Testis (tissue), 5 donors: Measurements from ENCODE around the gene HMGB2. TPM values are rescaled to one million over a fixed set of nuclear protein-coding genes. Genes with fewer than 3 reads are reported as not detected.

Experiments
- DNase-seq: peaks from one replicate; pipeline ENCODE4 v3.0.0-alpha.2; 2019
- H3K27ac ChIP-seq, 2 donors: fragments of 200-600 bp; sonication (generic); one replicate each; pipeline ENCODE4 v1.5.1; 2019
- H3K27me3 ChIP-seq: fragments of 200-600 bp; sonication (generic); one replicate; pipeline ENCODE4 v1.5.1; 2019
- H3K36me3 ChIP-seq: fragments of 200-600 bp; sonication (generic); one replicate; pipeline ENCODE4 v1.5.1; 2017; ENCODE audit warnings: low read depth; ENCODE audit errors: missing control alignments
- H3K4me1 ChIP-seq: fragments of 200-600 bp; sonication (generic); one replicate; pipeline ENCODE4 v1.5.1; 2019
- H3K4me3 ChIP-seq, 2 donors: fragments of 200-600 bp; sonication (generic); one replicate each; pipeline ENCODE4 v1.5.1; 2017 to 2019
- H3K9me3 ChIP-seq: fragments of 200-600 bp; sonication (generic); one replicate; pipeline ENCODE4 v1.5.1; 2017
- POLR2A ChIP-seq: fragments of 450-650 bp; IDR thresholded peaks from one replicate; pipeline ENCODE4 v1.6.1; 2017; ENCODE audit warnings: antibody characterized with exemption, mild to moderate bottlenecking, moderate library complexity
- WGBS, 2 donors: methylation state at CpG; one replicate each; pipeline ENCODE4 v1.1.5; 2018; 5-methylcytosine and 5-hydroxymethylcytosine counted together
- intact Hi-C: fragments of 100-400 bp; cut with DNase I; formaldehyde crosslinking; loops from one replicate; pipeline ENCODE4 v1.15.1; 2023; ENCODE audit warnings: low total_unique reads
- long read RNA-seq, 2 donors: transcript quantifications; one replicate each; lab custom pipeline, GENCODE V29; 2026
- polyA plus RNA-seq: library from polyadenylated mRNA; stranded (reverse); fragments of 350-450 nt; fragmentation: Illumina TruSeq; extraction: RNeasy Lipid Tissue Mini Kit (QIAGEN cat#74804); gene quantifications from one replicate; pipeline ENCODE4 v1.2.3, GENCODE V29; 2014; ENCODE audit warnings: low read depth, low replicate concordance; ENCODE audit not compliant: insufficient read depth
- total RNA-seq, 2 donors: library from RNA; depleted of rRNA; stranded (reverse); fragments of >200 nt; gene quantifications; one replicate each; pipeline ENCODE4 v1.2.3, GENCODE V29; 2016
- TF ChIP-seq, protein P1 (sequence below), 3 experiments: fragments of 450-650 bp in 2 of 3; fragments of 200-600 bp in 1 of 3; sonication (generic) in 1 of 3; IDR thresholded peaks; one replicate each; pipeline ENCODE4 v1.5.1; 2016 to 2019; ENCODE audit warnings: antibody characterized with exemption in 3 of 3, mild to moderate bottlenecking in 2 of 3, moderate library complexity in 1 of 3

HMGB2 gene
- total RNA-seq = 100 to 1,000 TPM in 1 of 2 donors, 10 to 100 TPM in 1; 80.1 to 117 TPM
- polyA plus RNA-seq = 235 TPM
- long read RNA-seq, donor 1, transcript HMGB2-201 (5 exons, 1,889 nt) = major isoform, 151 of 219 reads
- long read RNA-seq, donor 1, transcript HMGB2-205 (3 exons, 1,841 nt) = minor isoform, 6 of 219 reads
- long read RNA-seq, donor 1, transcript HMGB2-203 (5 exons, 1,175 nt) = minor isoform, 9 of 219 reads
- long read RNA-seq, donor 1, transcript HMGB2-202 (4 exons, 1,032 nt) = minor isoform, 46 of 219 reads
- long read RNA-seq, donor 1, partial matches to known transcripts = 7 of 219 reads
- long read RNA-seq, donor 1, other reads (novel, unspliced or antisense) = 0 of 219 reads
- long read RNA-seq, donor 2, transcript HMGB2-201 (5 exons, 1,889 nt) = major isoform, 59 of 104 reads
- long read RNA-seq, donor 2, transcript HMGB2-205 (3 exons, 1,841 nt) = minor isoform, 8 of 104 reads
- long read RNA-seq, donor 2, transcript HMGB2-202 (4 exons, 1,032 nt) = minor isoform, 16 of 104 reads
- long read RNA-seq, donor 2, transcript HMGB2-203 (5 exons, 1,175 nt) = minor isoform, 6 of 104 reads
- long read RNA-seq, donor 2, partial matches to known transcripts = 15 of 104 reads
- long read RNA-seq, donor 2, other reads (novel, unspliced or antisense) = 0 of 104 reads

- no peaks in the 10 kb centered on the region for H3K36me3 ChIP-seq
- TF ChIP-seq, protein P1, sequence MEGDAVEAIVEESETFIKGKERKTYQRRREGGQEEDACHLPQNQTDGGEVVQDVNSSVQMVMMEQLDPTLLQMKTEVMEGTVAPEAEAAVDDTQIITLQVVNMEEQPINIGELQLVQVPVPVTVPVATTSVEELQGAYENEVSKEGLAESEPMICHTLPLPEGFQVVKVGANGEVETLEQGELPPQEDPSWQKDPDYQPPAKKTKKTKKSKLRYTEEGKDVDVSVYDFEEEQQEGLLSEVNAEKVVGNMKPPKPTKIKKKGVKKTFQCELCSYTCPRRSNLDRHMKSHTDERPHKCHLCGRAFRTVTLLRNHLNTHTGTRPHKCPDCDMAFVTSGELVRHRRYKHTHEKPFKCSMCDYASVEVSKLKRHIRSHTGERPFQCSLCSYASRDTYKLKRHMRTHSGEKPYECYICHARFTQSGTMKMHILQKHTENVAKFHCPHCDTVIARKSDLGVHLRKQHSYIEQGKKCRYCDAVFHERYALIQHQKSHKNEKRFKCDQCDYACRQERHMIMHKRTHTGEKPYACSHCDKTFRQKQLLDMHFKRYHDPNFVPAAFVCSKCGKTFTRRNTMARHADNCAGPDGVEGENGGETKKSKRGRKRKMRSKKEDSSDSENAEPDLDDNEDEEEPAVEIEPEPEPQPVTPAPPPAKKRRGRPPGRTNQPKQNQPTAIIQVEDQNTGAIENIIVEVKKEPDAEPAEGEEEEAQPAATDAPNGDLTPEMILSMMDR (IDR thresholded peaks at IDR 0.05) = no peak
- peak; percentile 92 for TF ChIP-seq POLR2A
- H3K27me3 ChIP-seq = no peaks in the 10 kb centered on the region
- H3K9me3 ChIP-seq = no peaks in the 10 kb centered on the region
- H3K4me1 ChIP-seq = peaks cover 13% of the 10 kb centered on the region
- peak within 1 kb of the TSS; percentile 100 for H3K27ac ChIP-seq
- DNase-seq = peak; percentile 100
- 0% methylated on average over 38 to 61 of the region's 61 CpGs for WGBS, 2 donors
- intact Hi-C loops = no loop called here
- H3K4me3 ChIP-seq = peak within 1 kb of the TSS; percentile 98
Measured at GRCh38 chr4:173334085-173334890, at the start of gene HMGB2. Gene HMGB2, minus strand, starts transcription at chr4:173334358. Its CDS starts 709 bp downstream, at chr4:173333649.

- Histone ChIP-seq H3K27me3 (no peaks in the 10 kb centered on the region), H3K36me3 (no peaks in the 10 kb centered on the region), H3K4me3 (no peak overlapping the region), H3K27ac (no peak overlapping the region), H3K9me3 (no peaks in the 10 kb centered on the region), H3K4me1 (no peaks in the 10 kb centered on the region)
- intact Hi-C loops = no loop called here
- DNase-seq = no peak
- WGBS, 2 donors = 92 to 99% methylated on average over 4 of the region's 4 CpGs
- no peak for TF ChIP-seq POLR2A
- TF ChIP-seq, protein P1 (IDR thresholded peaks at IDR 0.05) = no peak
Measured at GRCh38 chr4:173382349-173382748, 48.2 kb upstream of the HMGB2 start.

GRCh38 chr4:173381610-173382009 lies 47.5 kb upstream of the HMGB2 start:
- no peaks in the 10 kb centered on the region for H3K4me1 ChIP-seq
- 24 to 33% methylated on average over 1 of the region's 1 CpG for WGBS, 2 donors
- no peak for DNase-seq
- no peaks in the 10 kb centered on the region for H3K27me3 ChIP-seq
- no peaks in the 10 kb centered on the region for H3K36me3 ChIP-seq
- no peak for TF ChIP-seq POLR2A
- TF ChIP-seq, protein P1 (IDR thresholded peaks at IDR 0.05) = no peak
- H3K9me3 ChIP-seq = no peaks in the 10 kb centered on the region
- intact Hi-C loops = no loop called here
- no peak overlapping the region for H3K27ac ChIP-seq
- no peak overlapping the region for H3K4me3 ChIP-seq

GRCh38 chr4:173380987-173381386 lies 46.8 kb upstream of the HMGB2 start:
- Histone ChIP-seq H3K27ac (no peak overlapping the region), H3K4me3 (no peak overlapping the region), H3K36me3 (no peaks in the 10 kb centered on the region), H3K9me3 (no peaks in the 10 kb centered on the region), H3K4me1 (no peaks in the 10 kb centered on the region), H3K27me3 (no peaks in the 10 kb centered on the region)
- intact Hi-C loops = no loop called here
- no peak for DNase-seq
- no peak for TF ChIP-seq POLR2A
- TF ChIP-seq, protein P1 (IDR thresholded peaks at IDR 0.05) = no peak
